Upper lobe of left lung (tissue), 4 donors: ENCODE measurements around the gene BMP7.

Experiments used
- CTCF ChIP-seq, 6 experiments: fragments of 450-650 bp in 4 of 6; fragments of 200-600 bp in 2 of 6; sonication (generic) in 2 of 6; IDR thresholded peaks; one replicate each; pipeline ENCODE4 v1.5.1; 2016 to 2019; ENCODE audit warnings: antibody characterized with exemption in 6 of 6
- POLR2AphosphoS5 ChIP-seq, 2 donors: sonication (generic); formaldehyde crosslinking; IDR thresholded peaks; one replicate each; pipeline ENCODE4 v1.5.1; 2017; ENCODE audit warnings: antibody characterized with exemption in 2 of 2

DNA sequence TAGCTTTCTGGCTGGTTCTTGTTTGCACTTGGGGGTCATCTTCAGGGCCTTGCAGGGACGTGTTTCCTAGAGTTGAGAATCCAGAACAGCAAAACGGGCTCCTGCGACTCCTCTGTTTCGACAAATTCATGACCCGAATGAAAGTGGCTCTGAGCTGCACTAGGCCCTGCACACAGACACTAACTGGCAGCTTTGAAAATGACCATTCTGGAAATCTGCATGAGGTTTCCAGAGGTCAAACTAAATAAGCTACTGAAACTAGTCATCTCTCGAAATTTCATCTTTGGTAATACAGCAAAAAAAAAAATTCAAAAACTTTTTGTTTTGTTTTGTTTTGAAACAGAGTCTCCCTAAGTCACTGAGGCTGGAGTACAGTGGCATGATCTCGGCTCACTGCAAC is 15.5 kb upstream of the BMP7 start:
- TF ChIP-seq CTCF (IDR thresholded peaks at IDR 0.05) = no peak
- no peak for TF ChIP-seq POLR2AphosphoS5 (IDR thresholded peaks at IDR 0.05)
